HCT116 (cell line): ENCODE data around the gene ANKRD16. TPM values are rescaled to one million over a fixed set of nuclear protein-coding genes. Genes with fewer than 3 reads are reported as not detected.
"Not testable (repeated sequence)": the region's sequence is repeated elsewhere in the genome, so short reads cannot be mapped to it uniquely, and the experiment has no call there.

Experiments used
- ATAC-seq: fragments of 200-7000 bp; cut with Tn5 transposase; 2 replicates; pipeline ENCODE4 v1.9.1; 2020; ENCODE audit warnings: mild to moderate bottlenecking, moderate library complexity
- BruUV-seq: library from RNA; stranded (reverse); fragments of 400-500 nt; replicated peaks from 2 replicates; lab custom pipeline; 2021; lab: Mats Ljungman, UMichigan
- CTCF ChIA-PET: fragments of 300-600 bp; sonication (Branson Sonifier 250); formaldehyde crosslinking; loops from one replicate; lab custom pipeline; 2021; ENCODE audit warnings: antibody characterized with exemption; lab: Charles Lee
- POLR2A ChIA-PET: fragments of 300-600, 350-600 bp; sonication (Branson Sonifier 250); formaldehyde crosslinking; loops from one replicate; lab custom pipeline; 2021; ENCODE audit warnings: antibody characterized with exemption; lab: Charles Lee
- RAD21 ChIA-PET, 2 experiments: fragments of 300-600 bp; sonication (Branson Sonifier 250); formaldehyde crosslinking; loops; one replicate each; lab custom pipeline; 2023; ENCODE audit warnings: low total read pairs in 2 of 2; ENCODE audit not compliant: uncharacterized antibody in 2 of 2, unreplicated experiment in 2 of 2, low non-redundant PET in 1 of 2; lab: Charles Lee
- DNase-seq: peaks from one replicate; pipeline ENCODE4 v3.0.0-alpha.2; 2010; ENCODE audit warnings: low read depth, low spot score
- H2AFZ ChIP-seq: fragments of 200-600 bp; shearing (Covaris generic), sonication (generic); 2 replicates; pipeline ENCODE4 v1.6.1; 2017; ENCODE audit warnings: low read depth, mixed run types, mixed read lengths, antibody characterized with exemption, low read length; ENCODE audit not compliant: poor library complexity, severe bottlenecking
- H3K27ac ChIP-seq: 2 replicates; pipeline ENCODE4 v1.5.1; 2012; ENCODE audit warnings: low read depth, low read length
- H3K27me3 ChIP-seq: fragments of 200-600 bp; sonication (generic); 2 replicates; pipeline ENCODE4 v1.6.1; 2016; ENCODE audit warnings: mixed run types, low read length, mixed read lengths; ENCODE audit not compliant: insufficient read depth
- H3K36me3 ChIP-seq, 2 experiments: fragments of 200-500 bp in 1 of 2; fragments of 200-600 bp in 1 of 2; sonication (Bioruptor generic) in 1 of 2; sonication (generic) in 1 of 2; 2 replicates each; pipeline versions ENCODE4 v1.5.1 to v1.6.1; 2014 to 2016; ENCODE audit warnings: low read length in 2 of 2, inconsistent platforms in 1 of 2, mixed read lengths in 1 of 2, mixed run types in 1 of 2; ENCODE audit not compliant: insufficient read depth in 2 of 2, control insufficient read depth in 1 of 2
- H3K4me1 ChIP-seq, 2 experiments: fragments of 200-600 bp in 1 of 2; sonication (generic) in 1 of 2; 2 replicates each; pipeline versions ENCODE4 v1.5.1 to v1.6.1; 2012 to 2017; ENCODE audit warnings: low read length in 2 of 2, inconsistent platforms in 1 of 2, mild to moderate bottlenecking in 1 of 2, mixed read lengths in 1 of 2, mixed run types in 1 of 2, moderate library complexity in 1 of 2; ENCODE audit not compliant: insufficient read depth in 2 of 2, control insufficient read depth in 1 of 2
- H3K4me2 ChIP-seq: fragments of 200-600 bp; sonication (generic); 2 replicates; pipeline ENCODE4 v1.6.1; 2017; ENCODE audit warnings: mixed run types, low read length, mixed read lengths
- H3K4me3 ChIP-seq, 2 experiments: fragments of 200-600 bp in 1 of 2; sonication (generic) in 1 of 2; replicated peaks in 1 of 2; 2 replicates each; pipeline ENCODE4 v1.5.1; 2011 to 2016; ENCODE audit warnings: low read length in 2 of 2, control low read depth in 1 of 2, low read depth in 1 of 2, mild to moderate bottlenecking in 1 of 2, mixed read lengths in 1 of 2, mixed run types in 1 of 2
- H3K79me2 ChIP-seq: fragments of 200-600 bp; sonication (generic); 2 replicates; pipeline ENCODE4 v1.6.1; 2017; ENCODE audit warnings: mild to moderate bottlenecking, mixed run types, low read length, moderate library complexity, mixed read lengths; ENCODE audit not compliant: insufficient read depth
- H3K9ac ChIP-seq: fragments of 200-600 bp; sonication (generic); 2 replicates; pipeline ENCODE4 v1.6.1; 2016; ENCODE audit warnings: low read length, mixed read lengths
- H3K9me2 ChIP-seq: fragments of 200-600 bp; sonication (generic), shearing (Covaris generic); 2 replicates; pipeline ENCODE4 v1.6.1; 2017; ENCODE audit warnings: mixed run types, mild to moderate bottlenecking, moderate library complexity; ENCODE audit not compliant: insufficient read depth
- H3K9me3 ChIP-seq, 2 experiments: fragments of 200-500 bp in 1 of 2; fragments of 200-600 bp in 1 of 2; sonication (Bioruptor generic) in 1 of 2; sonication (generic) in 1 of 2; 2 replicates each; pipeline ENCODE4 v1.6.1; 2014 to 2017; ENCODE audit warnings: low read length in 2 of 2, mixed read lengths in 2 of 2, inconsistent platforms in 1 of 2, low read depth in 1 of 2, mild to moderate bottlenecking in 1 of 2, mixed run types in 1 of 2, moderate library complexity in 1 of 2; ENCODE audit not compliant: control insufficient read depth in 1 of 2, insufficient read depth in 1 of 2
- H4K20me1 ChIP-seq: fragments of 200-600 bp; sonication (generic), shearing (Covaris generic); 2 replicates; pipeline ENCODE4 v1.6.1; 2017; ENCODE audit warnings: mixed run types, mild to moderate bottlenecking, moderate library complexity; ENCODE audit not compliant: insufficient read depth
- CBX3 ChIP-seq: IDR thresholded peaks from 2 replicates; pipeline ENCODE4 v1.6.1; 2012; ENCODE audit warnings: low read depth
- CTCF ChIP-seq, 3 experiments: fragments of 200-600 bp in 1 of 3; sonication (generic) in 1 of 3; IDR thresholded peaks in 2 of 3; conservative IDR thresholded peaks in 1 of 3; 2 replicates each; pipeline ENCODE4 v1.5.1; 2012 to 2017; ENCODE audit warnings: low read depth in 2 of 3, low read length in 2 of 3, antibody characterized with exemption in 1 of 3, borderline replicate concordance in 1 of 3, control low read depth in 1 of 3, mild to moderate bottlenecking in 1 of 3, mixed read lengths in 1 of 3, mixed run types in 1 of 3, moderate library complexity in 1 of 3; ENCODE audit not compliant: insufficient read depth in 1 of 3
- EGR1 ChIP-seq: IDR thresholded peaks from 2 replicates; pipeline ENCODE4 v1.6.1; 2012; ENCODE audit warnings: low read depth
- EZH2 ChIP-seq: fragments of 200-600 bp; sonication (generic); IDR thresholded peaks from 2 replicates; pipeline ENCODE4 v1.6.1; 2017; ENCODE audit warnings: antibody characterized with exemption, mixed run types
- EZH2phosphoT487 ChIP-seq: fragments of 200-600 bp; IDR thresholded peaks from 2 replicates; pipeline ENCODE4 v1.6.1; 2018; ENCODE audit warnings: antibody characterized with exemption, borderline replicate concordance
- FOSL1 ChIP-seq: IDR thresholded peaks from 2 replicates; pipeline ENCODE4 v1.6.1; 2012; ENCODE audit warnings: low read depth
- MAX ChIP-seq: IDR thresholded peaks from 2 replicates; pipeline ENCODE4 v1.6.1; 2012
- POLR2A ChIP-seq: IDR thresholded peaks from 2 replicates; pipeline ENCODE4 v1.7.0; 2011; ENCODE audit warnings: borderline replicate concordance; ENCODE audit not compliant: insufficient read depth, insufficient read length; ENCODE audit errors: extremely low read depth
- POLR2AphosphoS5 ChIP-seq: IDR thresholded peaks from 2 replicates; pipeline ENCODE4 v1.6.1; 2011; ENCODE audit warnings: mild to moderate bottlenecking, low read depth, low read length, moderate library complexity
- RAD21 ChIP-seq: IDR thresholded peaks from 2 replicates; pipeline ENCODE4 v1.6.1; 2012; ENCODE audit warnings: low read depth, mild to moderate bottlenecking
- REST ChIP-seq: IDR thresholded peaks from 2 replicates; pipeline ENCODE4 v1.6.1; 2012; ENCODE audit warnings: low read depth
- SIN3A ChIP-seq: IDR thresholded peaks from 2 replicates; pipeline ENCODE4 v1.6.1; 2012; ENCODE audit warnings: low read depth
- SP1 ChIP-seq: IDR thresholded peaks from 2 replicates; pipeline ENCODE4 v1.6.1; 2012; ENCODE audit warnings: low read depth
- TCF7L2 ChIP-seq: IDR thresholded peaks from 2 replicates; pipeline ENCODE4 v1.7.0; 2011; ENCODE audit warnings: borderline replicate concordance, inconsistent platforms; ENCODE audit not compliant: insufficient read depth, insufficient read length; ENCODE audit errors: extremely low read depth
- YY1 ChIP-seq: IDR thresholded peaks from 2 replicates; pipeline ENCODE4 v1.6.1; 2011; ENCODE audit warnings: low read length, low read depth, moderate library complexity, mild to moderate bottlenecking; ENCODE audit not compliant: insufficient replicate concordance; ENCODE audit errors: extremely low read depth
- ZFX ChIP-seq: fragments of 450-650 bp; IDR thresholded peaks from 2 replicates; pipeline ENCODE4 v1.6.1; 2017
- intact Hi-C: fragments of 100-400 bp; cut with micrococcal nuclease; formaldehyde crosslinking; loops from 2 replicates; pipeline ENCODE4 v1.10.0; 2022
- total RNA-seq: library from RNA; stranded (reverse); gene quantifications from one replicate; pipeline ENCODE4 v1.2.1, GENCODE V29; 2021; ENCODE audit not compliant: unreplicated experiment

Gene ANKRD16
- total RNA-seq, 1 experiment from 2014 or later: 9.4 TPM

GRCh38 chr10:5840314-5841307, 49.1 kb downstream of the ANKRD16 start:
- BruUV-seq: no TSS peak
- Histone ChIP-seq H3K4me1 (no peaks in the 10 kb centered on the region), H3K36me3 (no peaks in the 10 kb centered on the region), H4K20me1 (no peaks in the 10 kb centered on the region), H3K9me3 (no peaks in the 10 kb centered on the region), H3K27me3 (no peaks in the 10 kb centered on the region), H3K79me2 (no peaks in the 10 kb centered on the region), H3K4me3 (no peak overlapping the region), H3K4me2 (no peak overlapping the region), H3K9ac (no peak overlapping the region), H3K27ac (no peak overlapping the region), H2AFZ (no peak overlapping the region), H3K9me2 (no peaks in the 10 kb centered on the region)
- TF ChIP-seq RAD21 (no peak), FOSL1 (no peak), REST (no peak), CTCF (IDR thresholded peaks at IDR 0.05 in 2 of 3, conservative IDR thresholded peaks at IDR 0.05 in 1 of 3; ENCODE audit: borderline replicate concordance in 1 of 3, insufficient read depth in 1 of 3, low read depth in 2 of 3, low read length in 2 of 3) (no peak), TCF7L2 (no peak), SP1 (no peak), POLR2A (no peak), EZH2phosphoT487 (no peak), ZFX (no peak), CBX3 (no peak), YY1 (no peak), SIN3A (no peak), EGR1 (no peak), POLR2AphosphoS5 (no peak), MAX (no peak), EZH2 (no peak)
- ChIA-PET RAD21 (no interaction called here), POLR2A (no interaction called here), CTCF (no interaction called here)
- no peak for DNase-seq
- no peak for ATAC-seq
- intact Hi-C loops: no loop called here

GRCh38 chr10:5836181-5836580, 53.5 kb downstream of the ANKRD16 start:
- H3K4me1 ChIP-seq, H3K4me3 ChIP-seq, H3K9me2 ChIP-seq, POLR2A ChIA-PET, DNase-seq, intact Hi-C loops, ATAC-seq, H3K27me3 ChIP-seq, RAD21 ChIA-PET, H3K27ac ChIP-seq, H3K9me3 ChIP-seq, H3K79me2 ChIP-seq, H3K4me2 ChIP-seq, H3K9ac ChIP-seq, H3K36me3 ChIP-seq, H4K20me1 ChIP-seq, H2AFZ ChIP-seq, BruUV-seq, CTCF ChIA-PET: not testable (repeated sequence)
